Endothelial cell of umbilical vein (primary cell): ENCODE data around the gene SYT2.

Source experiments
- CTCF ChIP-seq, 2 donors: IDR thresholded peaks; 1 replicate in 1 of 2; 2 replicates in 1 of 2; pipeline ENCODE4 v1.5.1; 2011; ENCODE audit warnings: low read length in 2 of 2, mild to moderate bottlenecking in 2 of 2, moderate library complexity in 2 of 2, control low read depth in 1 of 2, inconsistent platforms in 1 of 2, low read depth in 1 of 2; ENCODE audit not compliant: insufficient read depth in 1 of 2; ENCODE audit errors: extremely low read depth in 1 of 2
- EZH2 ChIP-seq: IDR thresholded peaks from 2 replicates; pipeline ENCODE4 v1.6.1; 2012; ENCODE audit warnings: borderline replicate concordance, low read depth, mild to moderate bottlenecking, moderate library complexity, low read length, inconsistent platforms; ENCODE audit not compliant: severe bottlenecking
- JUN ChIP-seq: IDR thresholded peaks from 2 replicates; pipeline ENCODE4 v1.6.1; 2011; ENCODE audit warnings: borderline replicate concordance, low read depth; ENCODE audit not compliant: insufficient read length, insufficient read depth
- MYC ChIP-seq: IDR thresholded peaks from one replicate; pipeline ENCODE4 v1.6.1; 2011; ENCODE audit warnings: mild to moderate bottlenecking, low read depth, low read length
- POLR2A ChIP-seq: IDR thresholded peaks from 2 replicates; pipeline ENCODE4 v1.6.1; 2012; ENCODE audit warnings: low read depth, mild to moderate bottlenecking, control low read depth, low read length
- POLR2AphosphoS5 ChIP-seq: IDR thresholded peaks from 2 replicates; pipeline ENCODE4 v1.6.1; 2012; ENCODE audit warnings: low read depth, mild to moderate bottlenecking, control low read depth, low read length, moderate library complexity; ENCODE audit not compliant: insufficient read depth

- TF ChIP-seq POLR2AphosphoS5 (no peak), JUN (no peak), CTCF (IDR thresholded peaks at IDR 0.05; ENCODE audit: extremely low read depth in 1 of 2, insufficient read depth in 1 of 2, low read depth in 1 of 2, low read length in 2 of 2) (no peak), POLR2A (no peak), EZH2 (no peak), MYC (no peak)
These were observed 18.4 kb downstream of the SYT2 start for GRCh38 chr1:202691816-202692215.
